DMS114 treated with DMSO at 0.1 percent for 48 hours (cell line): Measurements from ENCODE around the gene SRC.
"Not testable (repeated sequence)": the region's sequence is repeated elsewhere in the genome, so short reads cannot be mapped to it uniquely, and the experiment has no call there.

ENCODE experiments used
- DNase-seq: peaks from one replicate; lab custom pipeline; 2025; ENCODE audit not compliant: unreplicated experiment; lab: John Stamatoyannopoulos, UW

SRC gene

GRCh38 chr20:37362821-37363220, 16.9 kb downstream of the SRC start:
- no peak for DNase-seq

GRCh38 chr20:37363221-37364012, 17.5 kb downstream of the SRC start:
- no peak for DNase-seq

- no peak for DNase-seq
Measured at GRCh38 chr20:37364013-37364926, 18.3 kb downstream of the SRC start.

GRCh38 chr20:37364927-37365272, 19.0 kb downstream of the SRC start:
- no peak for DNase-seq

- DNase-seq: no peak
Measured at GRCh38 chr20:37365760-37366638, 20.1 kb downstream of the SRC start.

GRCh38 chr20:37366743-37367142, 20.8 kb downstream of the SRC start:
- no peak for DNase-seq

DNA sequence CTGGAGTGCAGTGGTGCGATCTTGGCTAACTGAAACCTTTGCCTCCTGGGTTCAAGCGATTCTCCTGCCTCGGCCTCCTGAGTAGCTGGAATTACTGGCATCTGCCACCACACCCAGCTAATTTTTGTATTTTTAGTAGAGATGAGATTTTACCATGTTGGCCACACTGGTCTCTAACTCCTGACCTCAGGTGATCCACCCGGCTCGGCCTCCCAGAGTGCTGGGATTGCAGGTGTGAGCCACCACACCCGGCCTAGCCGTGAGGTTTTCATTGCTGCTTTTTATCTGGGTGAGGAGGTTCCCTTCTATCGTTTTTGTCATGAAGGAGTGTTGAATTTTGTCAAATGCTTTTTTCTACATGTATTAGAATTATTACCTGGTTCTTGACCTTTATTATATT, 23.9 kb downstream of the SRC start:
- DNase-seq: no peak

- not testable (repeated sequence) for DNase-seq
Measured at GRCh38 chr20:37371845-37372244, 25.9 kb downstream of the SRC start.

GRCh38 chr20:37372441-37372840, 26.5 kb downstream of the SRC start:
- no peak for DNase-seq

DNA sequence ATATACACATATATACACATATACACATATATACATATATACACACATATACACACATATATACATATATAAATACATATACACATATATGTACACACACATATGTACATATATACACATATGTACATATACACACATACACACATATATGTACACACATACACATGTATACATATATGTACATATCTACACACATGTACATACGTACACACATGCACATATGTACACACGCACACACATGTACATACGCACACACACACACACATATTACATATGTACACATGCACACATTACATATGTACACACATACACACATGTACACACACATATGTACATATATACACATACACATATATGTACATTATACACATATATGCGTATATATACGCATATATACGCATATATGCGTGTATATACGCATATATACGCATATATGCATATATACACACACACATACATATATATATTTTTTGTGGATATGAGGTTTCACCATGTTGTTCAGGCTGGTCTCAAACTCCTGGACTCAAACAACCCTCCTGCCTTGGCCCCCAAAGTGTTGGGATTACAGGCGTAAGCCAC, 27.2 kb downstream of the SRC start:
- DNase-seq: no peak

DNA sequence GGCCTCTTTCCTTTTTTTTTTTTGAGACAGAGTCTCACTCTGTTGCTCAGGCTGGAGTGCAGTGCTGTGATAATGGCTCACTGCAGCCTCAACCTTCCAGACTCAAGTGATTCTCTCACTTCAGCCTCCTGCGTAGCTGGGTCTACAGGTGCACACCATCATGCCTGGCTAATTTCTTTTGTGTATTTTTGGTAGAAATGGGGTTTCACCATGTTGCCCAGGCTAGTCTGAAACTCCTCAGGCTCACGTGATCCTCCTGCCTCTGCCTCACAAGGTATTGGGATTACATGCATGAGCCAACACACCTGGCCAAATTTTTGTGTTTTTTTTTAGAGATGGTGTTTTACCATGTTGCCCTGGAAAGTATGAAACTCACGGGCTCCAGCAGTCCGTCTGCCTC, 29.3 kb downstream of the SRC start:
- no peak for DNase-seq

DNA sequence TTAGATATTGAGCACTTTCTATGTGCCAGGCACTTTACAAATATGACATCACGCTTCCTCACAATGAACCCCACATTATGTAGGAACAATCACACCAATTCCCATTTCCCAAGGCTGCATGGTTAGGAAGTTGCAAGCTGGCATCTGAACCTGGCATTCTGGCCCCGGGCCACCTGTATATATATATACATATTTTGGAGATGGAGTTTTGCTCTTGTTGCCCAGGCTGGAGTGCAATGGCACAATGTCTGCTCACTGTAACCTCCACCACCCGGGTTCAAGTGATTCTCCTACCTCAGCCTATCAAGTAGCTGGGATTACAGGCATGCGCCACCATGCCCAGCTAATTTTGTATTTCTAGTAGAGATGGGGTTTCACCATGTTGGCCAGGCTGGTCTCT, 30.4 kb downstream of the SRC start:
- DNase-seq: no peak

DNA sequence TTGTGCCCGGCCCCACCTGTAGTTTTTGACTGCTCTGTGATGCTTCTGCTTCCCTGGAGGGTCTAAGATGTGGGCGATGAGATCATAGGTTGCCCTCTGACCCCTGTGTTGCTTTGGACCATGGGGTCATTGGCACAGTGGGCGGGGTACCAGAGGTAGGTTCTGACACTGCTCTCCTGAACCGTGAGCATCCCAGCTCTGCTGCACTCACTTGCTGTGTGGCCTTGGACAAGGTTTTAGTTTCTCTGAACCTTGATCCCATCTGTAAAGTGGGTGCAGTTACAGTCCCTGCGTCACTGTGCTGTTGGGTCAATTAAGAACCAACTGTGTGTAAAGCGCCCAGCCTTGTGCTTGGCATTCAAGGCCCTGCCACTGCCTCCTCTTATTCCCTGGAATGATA, 30.9 kb downstream of the SRC start:
- DNase-seq: no peak

- no peak for DNase-seq
Measured at GRCh38 chr20:37377346-37378081, 31.6 kb downstream of the SRC start.

DNA sequence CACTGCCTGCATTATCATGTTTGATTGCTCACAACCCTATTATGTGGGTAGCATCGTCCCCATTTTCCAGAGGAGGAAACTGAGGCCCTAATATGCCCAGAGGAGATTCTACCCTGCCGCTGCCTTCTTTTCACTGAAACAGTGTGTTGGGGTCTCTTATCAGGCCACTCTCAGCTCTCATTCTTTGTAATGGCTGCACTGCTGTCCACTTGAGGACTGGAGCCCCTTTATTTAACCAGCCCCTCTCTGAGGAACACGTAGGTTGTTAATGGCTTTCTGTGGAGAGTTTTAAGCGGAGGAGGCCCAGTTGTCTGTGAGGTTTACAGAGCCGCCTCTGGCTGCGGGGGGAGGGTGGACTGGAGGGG, 32.5 kb downstream of the SRC start:
- DNase-seq: no peak

DNA sequence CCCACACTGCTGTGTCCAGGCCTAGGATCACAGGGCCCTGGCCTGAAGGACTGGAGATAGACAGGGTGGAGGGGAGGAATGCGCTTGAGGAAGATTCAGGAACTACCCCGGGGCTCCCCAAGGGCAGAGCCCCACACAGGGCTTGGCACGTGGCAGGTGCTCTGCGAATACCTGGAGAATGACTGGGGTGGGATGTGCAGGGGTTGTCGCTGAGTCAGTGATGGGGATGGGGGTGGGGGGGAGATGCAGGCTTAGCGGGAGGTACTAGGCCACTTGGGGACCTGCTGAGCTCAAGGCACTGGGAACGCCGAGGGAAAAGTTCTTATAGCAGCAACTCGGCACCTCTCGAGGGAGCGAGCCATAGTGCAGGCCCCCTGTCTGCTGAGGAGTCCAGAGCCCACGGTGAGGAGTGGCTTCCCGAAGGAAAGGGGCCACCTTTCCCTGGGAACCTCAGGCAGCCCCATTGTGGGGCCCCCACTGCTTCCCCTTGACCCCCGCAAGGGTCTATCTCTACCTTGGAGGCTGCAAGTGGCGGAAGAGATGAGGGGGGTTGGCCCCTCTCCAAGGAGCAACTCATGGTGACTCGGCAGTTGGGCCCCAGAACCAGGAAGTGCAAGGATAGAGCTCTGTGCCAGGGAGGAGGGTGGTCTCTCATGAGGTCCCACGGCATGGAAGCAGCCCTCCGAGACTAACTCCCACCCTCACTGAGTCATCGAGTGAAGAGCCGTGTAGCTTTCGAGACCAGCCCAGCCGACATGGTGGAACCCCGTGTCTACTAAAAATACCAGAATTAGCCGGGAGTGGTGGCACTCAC, 33.1 kb downstream of the SRC start:
- DNase-seq: no peak

- no peak for DNase-seq
Measured at GRCh38 chr20:37379967-37380828, 34.3 kb downstream of the SRC start.

GRCh38 chr20:37380864-37381579, 35.1 kb downstream of the SRC start:
- no peak for DNase-seq
